ENCODE results near the gene CCSER2.

Gene CCSER2

DNA sequence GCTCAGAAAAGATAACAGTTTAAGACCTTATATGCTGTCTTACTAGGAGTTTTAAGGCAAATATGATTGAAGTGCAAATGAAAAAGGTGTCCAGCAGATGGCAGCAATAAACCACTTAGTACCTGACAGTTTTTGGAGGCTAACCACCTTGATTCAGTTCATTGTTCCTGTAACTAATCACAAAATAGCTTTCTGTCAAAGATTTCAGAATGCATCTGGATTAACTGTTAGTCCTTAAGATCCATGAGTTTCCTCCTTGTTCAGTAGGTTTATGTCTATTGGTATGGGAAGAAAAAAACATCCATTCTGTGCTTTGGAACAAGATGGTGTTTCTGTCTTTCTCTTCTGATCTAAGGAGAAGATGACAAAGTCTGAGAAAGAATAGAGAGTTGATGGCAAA is 46.6 kb downstream of the CCSER2 start:
- Histone ChIP-seq H3K9ac (ENCODE audit: low read depth in 1 of 2, low read length in 2 of 2) (no peak overlapping the region), H3K27ac (ENCODE audit: low read depth, low read length) (no peak overlapping the region), H3K4me3 (ENCODE audit: low read depth in 1 of 2, low read length in 2 of 2) (no peak overlapping the region), H3K9me3 (ENCODE audit: control insufficient read depth in 1 of 2, low read length in 2 of 2) (no peaks in the 10 kb centered on the region), H3K36me3 (ENCODE audit: control insufficient read depth in 1 of 2, insufficient read depth in 2 of 2, low read length in 2 of 2) (peaks cover 15 to 21% of the 10 kb centered on the region in 2 donors), H3K4me1 (ENCODE audit: control insufficient read depth in 1 of 2, insufficient read depth in 2 of 2, low read length in 2 of 2) (no peaks in the 10 kb centered on the region), H3K27me3 (ENCODE audit: control insufficient read depth in 1 of 2, insufficient read depth in 2 of 2, low read length in 2 of 2) (no peaks in the 10 kb centered on the region)

GRCh38 chr10:84375881-84376280 is 47.5 kb downstream of the CCSER2 start:
- Histone ChIP-seq H3K36me3 (ENCODE audit: control insufficient read depth in 1 of 2, insufficient read depth in 2 of 2, low read length in 2 of 2) (peaks cover 15 to 24% of the 10 kb centered on the region in 2 donors), H3K27me3 (ENCODE audit: control insufficient read depth in 1 of 2, insufficient read depth in 2 of 2, low read length in 2 of 2) (no peaks in the 10 kb centered on the region), H3K9ac (ENCODE audit: low read depth in 1 of 2, low read length in 2 of 2) (no peak overlapping the region)

GRCh38 chr10:84388148-84388547 is 59.8 kb downstream of the CCSER2 start:
- no peaks in the 10 kb centered on the region for H3K27me3 ChIP-seq (ENCODE audit: control insufficient read depth in 1 of 2, insufficient read depth in 2 of 2, low read length in 2 of 2)
- H3K4me3 ChIP-seq (ENCODE audit: low read depth in 1 of 2, low read length in 2 of 2): no peak overlapping the region
- H3K27ac ChIP-seq (ENCODE audit: low read depth, low read length): no peak overlapping the region
- peaks cover 5 to 14% of the 10 kb centered on the region in 2 donors for H3K36me3 ChIP-seq (ENCODE audit: control insufficient read depth in 1 of 2, insufficient read depth in 2 of 2, low read length in 2 of 2)
- H3K9me3 ChIP-seq (ENCODE audit: control insufficient read depth in 1 of 2, low read length in 2 of 2): peaks cover 0 to 5% of the 10 kb centered on the region in 2 donors
- no peaks in the 10 kb centered on the region for H3K4me1 ChIP-seq (ENCODE audit: control insufficient read depth in 1 of 2, insufficient read depth in 2 of 2, low read length in 2 of 2)
- H3K9ac ChIP-seq (ENCODE audit: low read depth in 1 of 2, low read length in 2 of 2): no peak overlapping the region

More at GRCh38 chr10:84375881-84376280, 47.5 kb downstream of the CCSER2 start:
- Histone ChIP-seq H3K27ac (ENCODE audit: low read depth, low read length) (no peak overlapping the region), H3K4me3 (ENCODE audit: low read depth in 1 of 2, low read length in 2 of 2) (no peak overlapping the region), H3K4me1 (ENCODE audit: control insufficient read depth in 1 of 2, insufficient read depth in 2 of 2, low read length in 2 of 2) (no peaks in the 10 kb centered on the region), H3K9me3 (ENCODE audit: control insufficient read depth in 1 of 2, low read length in 2 of 2) (no peaks in the 10 kb centered on the region)

DNA sequence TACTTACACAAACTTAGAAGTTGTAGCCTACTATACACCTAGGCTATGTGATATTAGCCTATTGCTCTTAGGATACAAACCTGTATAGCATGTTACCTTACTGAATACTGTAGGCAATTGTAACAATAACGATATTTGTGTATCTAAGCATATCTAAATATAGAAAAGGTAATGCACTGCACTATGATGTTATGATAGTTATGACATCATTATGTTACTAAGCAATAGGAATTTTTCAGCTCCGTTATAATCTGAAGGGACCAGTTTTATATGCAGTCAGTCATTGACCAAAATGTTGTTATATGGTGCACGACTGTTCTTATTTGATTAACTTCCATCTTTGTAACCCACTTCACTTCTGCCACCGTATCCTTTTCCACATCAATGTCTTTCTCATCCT is 62.0 kb downstream of the CCSER2 start:
- peaks cover 0 to under 1% of the 10 kb centered on the region in 2 donors for H3K9me3 ChIP-seq (ENCODE audit: control insufficient read depth in 1 of 2, low read length in 2 of 2)
- H3K27me3 ChIP-seq (ENCODE audit: control insufficient read depth in 1 of 2, insufficient read depth in 2 of 2, low read length in 2 of 2): no peaks in the 10 kb centered on the region
- no peak overlapping the region for H3K27ac ChIP-seq (ENCODE audit: low read depth, low read length)
- H3K4me1 ChIP-seq (ENCODE audit: control insufficient read depth in 1 of 2, insufficient read depth in 2 of 2, low read length in 2 of 2): no peaks in the 10 kb centered on the region
- peaks cover 5 to 14% of the 10 kb centered on the region in 2 donors for H3K36me3 ChIP-seq (ENCODE audit: control insufficient read depth in 1 of 2, insufficient read depth in 2 of 2, low read length in 2 of 2)
- H3K9ac ChIP-seq (ENCODE audit: low read depth in 1 of 2, low read length in 2 of 2): no peak overlapping the region
- no peak overlapping the region for H3K4me3 ChIP-seq (ENCODE audit: low read depth in 1 of 2, low read length in 2 of 2)

DNA sequence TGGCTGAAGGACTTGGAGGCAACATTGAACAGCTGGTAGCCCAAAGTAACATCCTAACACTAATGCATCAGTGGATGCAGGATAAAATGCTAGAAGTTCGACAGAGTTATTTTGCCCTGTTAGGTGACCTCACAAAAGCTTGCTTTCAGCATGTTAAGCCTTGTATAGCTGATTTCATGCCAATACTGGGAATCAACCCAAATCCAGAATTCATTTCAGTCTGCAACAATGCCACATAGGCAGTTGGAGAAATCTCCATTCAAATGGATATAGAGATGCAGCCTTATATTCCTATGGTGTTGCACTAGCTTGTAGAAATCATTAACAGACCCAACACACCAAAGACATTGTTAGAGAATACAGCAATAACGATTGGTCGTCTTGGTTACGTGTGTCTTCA is 62.9 kb downstream of the CCSER2 start:
- Histone ChIP-seq H3K27me3 (ENCODE audit: control insufficient read depth in 1 of 2, insufficient read depth in 2 of 2, low read length in 2 of 2) (no peaks in the 10 kb centered on the region), H3K27ac (ENCODE audit: low read depth, low read length) (no peak overlapping the region), H3K36me3 (ENCODE audit: control insufficient read depth in 1 of 2, insufficient read depth in 2 of 2, low read length in 2 of 2) (peaks cover 5 to 14% of the 10 kb centered on the region in 2 donors), H3K4me1 (ENCODE audit: control insufficient read depth in 1 of 2, insufficient read depth in 2 of 2, low read length in 2 of 2) (no peaks in the 10 kb centered on the region), H3K9me3 (ENCODE audit: control insufficient read depth in 1 of 2, low read length in 2 of 2) (no peaks in the 10 kb centered on the region), H3K4me3 (ENCODE audit: low read depth in 1 of 2, low read length in 2 of 2) (no peak overlapping the region), H3K9ac (ENCODE audit: low read depth in 1 of 2, low read length in 2 of 2) (no peak overlapping the region)

GRCh38 chr10:84392181-84392580 is 63.8 kb downstream of the CCSER2 start:
- no peak overlapping the region for H3K27ac ChIP-seq (ENCODE audit: low read depth, low read length)
- H3K36me3 ChIP-seq (ENCODE audit: control insufficient read depth in 1 of 2, insufficient read depth in 2 of 2, low read length in 2 of 2): peaks cover 5 to 17% of the 10 kb centered on the region in 2 donors
- no peaks in the 10 kb centered on the region for H3K4me1 ChIP-seq (ENCODE audit: control insufficient read depth in 1 of 2, insufficient read depth in 2 of 2, low read length in 2 of 2)
- H3K9me3 ChIP-seq (ENCODE audit: control insufficient read depth in 1 of 2, low read length in 2 of 2): no peaks in the 10 kb centered on the region
- no peak overlapping the region for H3K9ac ChIP-seq (ENCODE audit: low read depth in 1 of 2, low read length in 2 of 2)
- H3K4me3 ChIP-seq (ENCODE audit: low read depth in 1 of 2, low read length in 2 of 2): no peak overlapping the region
- no peaks in the 10 kb centered on the region for H3K27me3 ChIP-seq (ENCODE audit: control insufficient read depth in 1 of 2, insufficient read depth in 2 of 2, low read length in 2 of 2)

- Histone ChIP-seq H3K9me3 (ENCODE audit: control insufficient read depth in 1 of 2, low read length in 2 of 2) (no peaks in the 10 kb centered on the region), H3K9ac (ENCODE audit: low read depth in 1 of 2, low read length in 2 of 2) (no peak overlapping the region), H3K4me3 (ENCODE audit: low read depth in 1 of 2, low read length in 2 of 2) (no peak overlapping the region), H3K27me3 (ENCODE audit: control insufficient read depth in 1 of 2, insufficient read depth in 2 of 2, low read length in 2 of 2) (no peaks in the 10 kb centered on the region), H3K36me3 (ENCODE audit: control insufficient read depth in 1 of 2, insufficient read depth in 2 of 2, low read length in 2 of 2) (peaks cover 0 to 12% of the 10 kb centered on the region in 2 donors), H3K4me1 (ENCODE audit: control insufficient read depth in 1 of 2, insufficient read depth in 2 of 2, low read length in 2 of 2) (no peaks in the 10 kb centered on the region), H3K27ac (ENCODE audit: low read depth, low read length) (no peak overlapping the region)
Observed at GRCh38 chr10:84395581-84395980, 67.2 kb downstream of the CCSER2 start.

DNA sequence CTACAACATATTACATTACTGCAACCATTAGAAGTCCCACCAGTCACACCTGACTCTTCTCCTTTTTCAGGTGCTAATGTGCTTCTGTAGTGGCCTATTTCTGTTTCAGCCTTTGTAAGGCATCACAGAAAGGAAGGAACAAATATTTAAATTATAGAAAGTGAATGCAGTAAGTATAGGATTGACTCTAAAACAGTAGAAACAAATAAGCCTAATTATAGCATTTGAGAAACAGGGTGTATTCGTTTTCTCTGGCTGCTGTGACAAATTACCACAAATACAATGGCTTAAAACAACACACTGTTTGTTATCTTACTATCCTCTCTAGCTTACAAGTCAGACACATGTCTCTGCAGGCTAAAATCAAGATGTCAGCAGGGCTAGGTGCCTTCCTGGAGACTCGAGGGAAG is 69.4 kb downstream of the CCSER2 start:
- H3K27me3 ChIP-seq (ENCODE audit: control insufficient read depth in 1 of 2, insufficient read depth in 2 of 2, low read length in 2 of 2): no peaks in the 10 kb centered on the region
- no peak overlapping the region for H3K27ac ChIP-seq (ENCODE audit: low read depth, low read length)
- H3K9me3 ChIP-seq (ENCODE audit: control insufficient read depth in 1 of 2, low read length in 2 of 2): no peaks in the 10 kb centered on the region
- H3K36me3 ChIP-seq (ENCODE audit: control insufficient read depth in 1 of 2, insufficient read depth in 2 of 2, low read length in 2 of 2): peaks cover 0 to 3% of the 10 kb centered on the region in 2 donors
- no peaks in the 10 kb centered on the region for H3K4me1 ChIP-seq (ENCODE audit: control insufficient read depth in 1 of 2, insufficient read depth in 2 of 2, low read length in 2 of 2)
- no peak overlapping the region for H3K9ac ChIP-seq (ENCODE audit: low read depth in 1 of 2, low read length in 2 of 2)
- no peak overlapping the region for H3K4me3 ChIP-seq (ENCODE audit: low read depth in 1 of 2, low read length in 2 of 2)

DNA sequence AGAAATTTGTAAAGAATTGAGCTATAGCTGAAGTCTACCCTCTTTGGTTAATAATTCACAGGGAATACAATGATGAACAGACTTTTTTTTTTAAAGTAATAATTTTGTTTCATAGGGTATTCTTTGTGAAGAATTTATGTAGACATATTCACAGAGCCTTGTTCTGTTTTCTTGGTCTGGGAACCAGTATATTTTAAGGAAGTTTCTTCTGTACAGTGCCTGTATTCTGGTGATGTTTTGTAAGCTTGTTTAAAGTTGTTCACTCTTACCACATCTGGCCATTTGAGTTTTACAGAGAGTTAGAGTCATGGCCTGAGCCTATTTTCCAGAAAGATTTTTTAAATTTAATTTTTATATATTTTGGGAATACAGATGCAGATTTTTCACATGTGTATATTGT is 70.3 kb downstream of the CCSER2 start:
- H3K4me3 ChIP-seq (ENCODE audit: low read depth in 1 of 2, low read length in 2 of 2): no peak overlapping the region
- H3K4me1 ChIP-seq (ENCODE audit: control insufficient read depth in 1 of 2, insufficient read depth in 2 of 2, low read length in 2 of 2): no peaks in the 10 kb centered on the region
- no peak overlapping the region for H3K9ac ChIP-seq (ENCODE audit: low read depth in 1 of 2, low read length in 2 of 2)
- no peak overlapping the region for H3K27ac ChIP-seq (ENCODE audit: low read depth, low read length)
- H3K36me3 ChIP-seq (ENCODE audit: control insufficient read depth in 1 of 2, insufficient read depth in 2 of 2, low read length in 2 of 2): peaks cover 0 to 3% of the 10 kb centered on the region in 2 donors
- H3K27me3 ChIP-seq (ENCODE audit: control insufficient read depth in 1 of 2, insufficient read depth in 2 of 2, low read length in 2 of 2): no peaks in the 10 kb centered on the region
- H3K9me3 ChIP-seq (ENCODE audit: control insufficient read depth in 1 of 2, low read length in 2 of 2): no peaks in the 10 kb centered on the region

DNA sequence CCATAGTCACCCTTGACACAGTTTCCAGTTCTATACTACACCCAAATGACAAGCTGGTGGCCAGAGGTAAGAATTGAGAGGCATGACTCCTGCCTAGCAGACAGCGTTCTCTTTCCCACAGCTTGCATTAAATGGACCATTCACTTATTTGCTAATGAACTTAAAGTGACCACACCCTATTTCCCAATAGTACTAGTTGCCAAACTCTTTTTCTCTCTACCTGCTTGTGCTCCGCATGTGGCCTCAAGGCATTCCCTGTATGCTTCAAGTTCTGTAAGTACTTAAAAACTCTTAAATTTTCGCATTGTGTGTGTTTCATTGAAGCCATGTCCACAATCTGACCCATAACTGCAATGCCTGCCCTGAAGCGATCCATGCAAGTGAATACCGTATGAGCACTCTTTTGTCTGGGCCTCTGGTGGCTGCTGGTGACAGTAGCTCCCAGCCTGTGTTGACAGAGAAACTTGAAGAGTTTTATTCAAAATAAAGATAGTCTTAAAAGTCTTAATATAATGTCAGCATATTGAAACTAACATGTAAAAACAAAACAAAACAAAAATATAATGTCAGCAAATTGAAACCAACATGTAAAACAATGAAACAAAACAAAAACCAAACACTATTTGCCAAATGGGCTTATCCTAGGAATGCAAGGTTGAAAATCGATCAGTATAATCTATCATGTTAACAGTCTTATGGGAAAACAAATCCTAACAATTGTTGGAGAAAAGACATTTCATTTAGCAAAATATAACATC is 73.6 kb downstream of the CCSER2 start:
- Histone ChIP-seq H3K27ac (ENCODE audit: low read depth, low read length) (no peak overlapping the region), H3K4me3 (ENCODE audit: low read depth in 1 of 2, low read length in 2 of 2) (no peak overlapping the region), H3K27me3 (ENCODE audit: control insufficient read depth in 1 of 2, insufficient read depth in 2 of 2, low read length in 2 of 2) (no peaks in the 10 kb centered on the region), H3K4me1 (ENCODE audit: control insufficient read depth in 1 of 2, insufficient read depth in 2 of 2, low read length in 2 of 2) (no peaks in the 10 kb centered on the region), H3K9ac (ENCODE audit: low read depth in 1 of 2, low read length in 2 of 2) (no peak overlapping the region), H3K36me3 (ENCODE audit: control insufficient read depth in 1 of 2, insufficient read depth in 2 of 2, low read length in 2 of 2) (no peaks in the 10 kb centered on the region), H3K9me3 (ENCODE audit: control insufficient read depth in 1 of 2, low read length in 2 of 2) (no peaks in the 10 kb centered on the region)
